ENCODE measurements around the gene CCM2.

The CCM2 gene

GRCh38 chr7:45086331-45087065 is 86.5 kb downstream of the CCM2 start:
- TF ChIP-seq ZNF274 (IDR thresholded peaks at IDR 0.05; ENCODE audit: low read depth, low read length) (no peak), SUZ12 (IDR thresholded peaks at IDR 0.05; ENCODE audit: extremely low read depth, insufficient read depth, insufficient read length) (no peak), YY1 (IDR thresholded peaks at IDR 0.05; ENCODE audit: insufficient read depth, insufficient read length) (no peak)
- Histone ChIP-seq H3K9me3 (ENCODE audit: insufficient read depth, low read length) (no peaks in the 10 kb centered on the region), H3K9ac (ENCODE audit: insufficient read length, low read depth) (no peak overlapping the region), H3K4me3 (ENCODE audit: insufficient read length, low read depth) (no peak overlapping the region), H3K27me3 (ENCODE audit: insufficient read depth, insufficient read length) (peaks cover 18% of the 10 kb centered on the region), H3K36me3 (ENCODE audit: insufficient read depth, insufficient read length, low read length) (peaks cover 24% of the 10 kb centered on the region), H3K4me1 (ENCODE audit: insufficient read depth, insufficient read length) (peaks cover 17% of the 10 kb centered on the region)
- DNase-seq (ENCODE audit: low read depth, low spot score): no peak

DNA sequence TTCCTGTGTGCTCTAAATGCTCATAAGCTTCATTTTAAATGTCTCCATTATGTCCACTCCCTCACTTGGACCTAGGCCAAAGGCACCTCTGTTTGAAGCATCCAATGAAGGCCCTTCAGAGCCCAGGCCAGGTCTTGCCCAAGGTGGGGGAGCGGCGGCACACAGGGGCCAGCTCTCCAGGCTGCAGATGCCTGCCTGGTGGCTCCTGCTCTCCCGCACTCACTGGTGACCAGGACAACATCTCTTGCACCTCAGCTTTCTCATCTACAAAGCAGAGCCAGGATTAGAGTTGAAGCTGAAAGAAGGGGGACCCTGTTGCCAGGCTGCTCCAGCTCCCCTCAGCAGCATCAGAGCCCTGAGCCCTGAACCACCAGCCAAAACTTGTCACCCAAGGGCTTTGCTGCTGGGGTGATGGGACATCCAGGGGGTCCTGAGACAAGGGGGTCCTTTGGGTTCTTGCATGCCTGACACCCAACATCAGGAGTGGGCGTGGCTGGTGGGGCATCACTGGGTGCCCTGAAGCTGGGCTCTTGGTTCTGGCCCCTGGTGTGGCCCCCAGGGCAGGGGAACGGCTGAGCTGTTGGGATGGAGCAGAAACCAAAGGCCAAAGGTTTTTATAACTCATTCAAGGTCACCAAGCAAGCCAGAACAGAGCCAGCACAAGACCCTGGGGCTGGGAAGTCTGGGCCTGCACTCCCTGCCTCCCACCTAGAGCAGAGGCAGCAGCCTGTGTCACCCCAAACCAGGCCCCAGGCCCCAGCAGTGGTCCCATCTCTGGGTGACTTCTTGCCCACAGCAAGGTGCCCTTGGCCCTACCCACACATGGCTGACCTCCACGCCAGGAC is 87.5 kb downstream of the CCM2 start:
- Histone ChIP-seq H3K9ac (ENCODE audit: insufficient read length, low read depth) (no peak overlapping the region), H3K4me1 (ENCODE audit: insufficient read depth, insufficient read length) (peaks cover 21% of the 10 kb centered on the region), H3K36me3 (ENCODE audit: insufficient read depth, insufficient read length, low read length) (peaks cover 15% of the 10 kb centered on the region), H3K4me3 (ENCODE audit: insufficient read length, low read depth) (no peak overlapping the region), H3K9me3 (ENCODE audit: insufficient read depth, low read length) (no peaks in the 10 kb centered on the region), H3K27me3 (ENCODE audit: insufficient read depth, insufficient read length) (peaks cover 18% of the 10 kb centered on the region)
- TF ChIP-seq SUZ12 (IDR thresholded peaks at IDR 0.05; ENCODE audit: extremely low read depth, insufficient read depth, insufficient read length) (no peak), ZNF274 (IDR thresholded peaks at IDR 0.05; ENCODE audit: low read depth, low read length) (no peak), YY1 (IDR thresholded peaks at IDR 0.05; ENCODE audit: insufficient read depth, insufficient read length) (no peak)
- no peak for DNase-seq (ENCODE audit: low read depth, low spot score)

GRCh38 chr7:45088146-45088701 is 88.2 kb downstream of the CCM2 start:
- H3K9me3 ChIP-seq (ENCODE audit: insufficient read depth, low read length): no peaks in the 10 kb centered on the region
- peak overlapping the region; percentile 50 for H3K4me3 ChIP-seq (ENCODE audit: insufficient read length, low read depth)
- H3K27me3 ChIP-seq (ENCODE audit: insufficient read depth, insufficient read length): peaks cover 18% of the 10 kb centered on the region
- H3K9ac ChIP-seq (ENCODE audit: insufficient read length, low read depth): peak overlapping the region; percentile 42
- peaks cover 13% of the 10 kb centered on the region for H3K36me3 ChIP-seq (ENCODE audit: insufficient read depth, insufficient read length, low read length)
- no peak for TF ChIP-seq SUZ12 (IDR thresholded peaks at IDR 0.05; ENCODE audit: extremely low read depth, insufficient read depth, insufficient read length)
- no peak for TF ChIP-seq YY1 (IDR thresholded peaks at IDR 0.05; ENCODE audit: insufficient read depth, insufficient read length)
- no peak for TF ChIP-seq ZNF274 (IDR thresholded peaks at IDR 0.05; ENCODE audit: low read depth, low read length)
- H3K4me1 ChIP-seq (ENCODE audit: insufficient read depth, insufficient read length): peaks cover 15% of the 10 kb centered on the region
- no peak for DNase-seq (ENCODE audit: low read depth, low spot score)

- peak within 1 kb of the TSS; percentile 42 for H3K9ac ChIP-seq (ENCODE audit: insufficient read length, low read depth)
- peak within 1 kb of the TSS; percentile 50 for H3K4me3 ChIP-seq (ENCODE audit: insufficient read length, low read depth)
- H3K9me3 ChIP-seq (ENCODE audit: insufficient read depth, low read length): no peaks in the 10 kb centered on the region
- H3K27me3 ChIP-seq (ENCODE audit: insufficient read depth, insufficient read length): peaks cover 18% of the 10 kb centered on the region
- no peak for DNase-seq (ENCODE audit: low read depth, low spot score)
- H3K4me1 ChIP-seq (ENCODE audit: insufficient read depth, insufficient read length): peaks cover 15% of the 10 kb centered on the region
- H3K36me3 ChIP-seq (ENCODE audit: insufficient read depth, insufficient read length, low read length): peaks cover 13% of the 10 kb centered on the region
- no peak for TF ChIP-seq SUZ12 (IDR thresholded peaks at IDR 0.05; ENCODE audit: extremely low read depth, insufficient read depth, insufficient read length)
- no peak for TF ChIP-seq ZNF274 (IDR thresholded peaks at IDR 0.05; ENCODE audit: low read depth, low read length)
- no peak for TF ChIP-seq YY1 (IDR thresholded peaks at IDR 0.05; ENCODE audit: insufficient read depth, insufficient read length)
Measured at GRCh38 chr7:45088821-45089340, 88.9 kb downstream of the CCM2 start, which contains the start of gene NACAD. Gene NACAD (minus strand): TSS chr7:45088969. CDS start chr7:45088894, 75 bp downstream.

DNA sequence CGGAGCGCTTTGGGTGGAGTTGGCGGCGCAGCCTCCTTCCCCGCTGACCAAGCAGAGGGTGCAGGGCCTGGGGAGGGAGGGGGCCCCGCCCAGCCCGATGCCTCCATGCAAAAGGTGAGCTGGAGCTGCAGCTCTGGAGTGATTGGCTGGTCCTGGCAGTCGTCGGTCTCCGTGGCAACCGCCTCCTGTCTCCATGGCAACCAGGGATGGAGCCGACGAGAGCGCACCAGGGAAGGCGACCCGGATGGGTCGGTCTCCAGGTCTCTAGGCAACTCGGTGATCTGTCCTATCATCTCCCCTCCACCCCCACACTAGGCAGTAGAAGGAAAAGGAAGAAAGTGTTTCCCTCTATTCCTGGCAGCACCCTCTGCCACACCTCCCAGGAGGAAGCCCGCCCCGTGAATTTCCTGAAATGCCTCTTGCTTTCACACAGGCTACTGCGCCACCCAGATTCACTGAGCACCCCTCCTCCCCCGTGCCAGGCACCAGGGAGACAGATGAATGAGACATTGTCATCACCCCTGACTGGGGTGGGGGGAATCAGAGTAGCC is 89.4 kb downstream of the CCM2 start:
- Histone ChIP-seq H3K9ac (ENCODE audit: insufficient read length, low read depth) (no peak overlapping the region), H3K4me3 (ENCODE audit: insufficient read length, low read depth) (peak overlapping the region; percentile 50), H3K27me3 (ENCODE audit: insufficient read depth, insufficient read length) (peaks cover 18% of the 10 kb centered on the region), H3K9me3 (ENCODE audit: insufficient read depth, low read length) (no peaks in the 10 kb centered on the region), H3K4me1 (ENCODE audit: insufficient read depth, insufficient read length) (peaks cover 15% of the 10 kb centered on the region), H3K36me3 (ENCODE audit: insufficient read depth, insufficient read length, low read length) (peaks cover 9% of the 10 kb centered on the region)
- peak; percentile 71 for DNase-seq (ENCODE audit: low read depth, low spot score)
- TF ChIP-seq YY1 (IDR thresholded peaks at IDR 0.05; ENCODE audit: insufficient read depth, insufficient read length): no peak

- Histone ChIP-seq H3K9ac (ENCODE audit: insufficient read length, low read depth) (peak overlapping the region; percentile 36), H3K36me3 (ENCODE audit: insufficient read depth, insufficient read length, low read length) (no peaks in the 10 kb centered on the region), H3K9me3 (ENCODE audit: insufficient read depth, low read length) (no peaks in the 10 kb centered on the region), H3K4me1 (ENCODE audit: insufficient read depth, insufficient read length) (peaks cover 7% of the 10 kb centered on the region), H3K27me3 (ENCODE audit: insufficient read depth, insufficient read length) (peaks cover 18% of the 10 kb centered on the region), H3K4me3 (ENCODE audit: insufficient read length, low read depth) (no peak overlapping the region)
- no peak for DNase-seq (ENCODE audit: low read depth, low spot score)
- no peak for TF ChIP-seq YY1 (IDR thresholded peaks at IDR 0.05; ENCODE audit: insufficient read depth, insufficient read length)
- TF ChIP-seq SUZ12 (IDR thresholded peaks at IDR 0.05; ENCODE audit: extremely low read depth, insufficient read depth, insufficient read length): no peak
- no peak for TF ChIP-seq ZNF274 (IDR thresholded peaks at IDR 0.05; ENCODE audit: low read depth, low read length)
Measured at GRCh38 chr7:45092100-45092930, 92.3 kb downstream of the CCM2 start.

Measured in NT2/D1 (cell line).